ENCODE data around the gene SOX6. TPM values are rescaled to one million over a fixed set of nuclear protein-coding genes. Genes with fewer than 3 reads are reported as not detected.

Gene SOX6
- total and polyA plus RNA-seq, 2 experiments from 2014 or later: 0.03 to 0.66 TPM

DNA sequence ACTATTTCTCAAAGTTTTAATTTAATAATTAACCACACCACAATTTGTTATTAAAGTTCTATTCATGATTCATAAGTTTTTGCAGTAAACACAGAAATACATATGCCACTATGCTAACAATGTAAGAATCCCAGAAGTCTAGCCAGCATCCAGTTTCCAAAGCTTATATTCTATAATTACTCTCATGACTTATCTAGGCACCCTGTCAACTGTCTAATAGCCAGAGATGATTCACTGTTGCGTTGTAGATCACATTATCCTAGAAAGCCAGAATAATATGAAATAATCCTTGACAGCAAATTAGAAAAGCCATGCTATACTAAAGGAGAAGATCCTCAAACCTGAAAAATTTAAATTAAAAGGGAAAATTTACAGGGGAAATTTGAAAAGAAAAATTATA lies 141.0 kb downstream of the SOX6 start:
- DNase-seq (ENCODE audit: low spot score) (no peak), ATAC-seq (no peak)
- Mint-ChIP-seq H3K27me3 (ENCODE audit: insufficient read depth, low read depth, poor library complexity) (no peaks in the 10 kb centered on the region), H3K27ac (no peak overlapping the region), H3K9me3 (no peaks in the 10 kb centered on the region), H3K4me3 (no peak overlapping the region), H3K36me3 (ENCODE audit: low read depth) (no peaks in the 10 kb centered on the region), H3K4me1 (peaks cover 4% of the 10 kb centered on the region)
- Histone ChIP-seq H3K4me1 (ENCODE audit: insufficient read depth) (no peaks in the 10 kb centered on the region), H3K36me3 (ENCODE audit: insufficient read depth) (no peaks in the 10 kb centered on the region), H3K79me2 (replicated peaks; ENCODE audit: insufficient read depth) (no peaks in the 10 kb centered on the region), H3K9me2 (ENCODE audit: insufficient read depth) (no peaks in the 10 kb centered on the region), H3K4me2 (no peak overlapping the region), H4K20me1 (replicated peaks; ENCODE audit: insufficient read depth) (no peaks in the 10 kb centered on the region), H2AFZ (no peak overlapping the region), H3K4me3 (no peak overlapping the region), H3K27ac (ENCODE audit: low read depth) (no peak overlapping the region), H3F3A (replicated peaks; ENCODE audit: low read depth) (no peaks in the 10 kb centered on the region), H3K27me3 (ENCODE audit: insufficient read depth) (no peaks in the 10 kb centered on the region)
- TF ChIP-seq JUNB (IDR thresholded peaks at IDR 0.05; ENCODE audit: unreplicated experiment): no peak
- no peak for TF ChIP-seq CREB1 (CRISPR knock-in tag; IDR thresholded peaks at IDR 0.05; ENCODE audit: low read depth)
- TF ChIP-seq REST (IDR thresholded peaks at IDR 0.05; ENCODE audit: unreplicated experiment): no peak
- TF ChIP-seq ZNF331 (CRISPR knock-in tag; IDR thresholded peaks at IDR 0.05; ENCODE audit: low read depth): no peak
- no peak for TF ChIP-seq EZH2phosphoT487 (IDR thresholded peaks at IDR 0.05; ENCODE audit: unreplicated experiment)
- TF ChIP-seq, protein P1, sequence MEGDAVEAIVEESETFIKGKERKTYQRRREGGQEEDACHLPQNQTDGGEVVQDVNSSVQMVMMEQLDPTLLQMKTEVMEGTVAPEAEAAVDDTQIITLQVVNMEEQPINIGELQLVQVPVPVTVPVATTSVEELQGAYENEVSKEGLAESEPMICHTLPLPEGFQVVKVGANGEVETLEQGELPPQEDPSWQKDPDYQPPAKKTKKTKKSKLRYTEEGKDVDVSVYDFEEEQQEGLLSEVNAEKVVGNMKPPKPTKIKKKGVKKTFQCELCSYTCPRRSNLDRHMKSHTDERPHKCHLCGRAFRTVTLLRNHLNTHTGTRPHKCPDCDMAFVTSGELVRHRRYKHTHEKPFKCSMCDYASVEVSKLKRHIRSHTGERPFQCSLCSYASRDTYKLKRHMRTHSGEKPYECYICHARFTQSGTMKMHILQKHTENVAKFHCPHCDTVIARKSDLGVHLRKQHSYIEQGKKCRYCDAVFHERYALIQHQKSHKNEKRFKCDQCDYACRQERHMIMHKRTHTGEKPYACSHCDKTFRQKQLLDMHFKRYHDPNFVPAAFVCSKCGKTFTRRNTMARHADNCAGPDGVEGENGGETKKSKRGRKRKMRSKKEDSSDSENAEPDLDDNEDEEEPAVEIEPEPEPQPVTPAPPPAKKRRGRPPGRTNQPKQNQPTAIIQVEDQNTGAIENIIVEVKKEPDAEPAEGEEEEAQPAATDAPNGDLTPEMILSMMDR (conservative IDR thresholded peaks at IDR 0.05; ENCODE audit: low read depth in 2 of 2): no peak
- TF ChIP-seq NANOG (IDR thresholded peaks at IDR 0.05; ENCODE audit: borderline replicate concordance): no peak
- TF ChIP-seq STAT1 (IDR thresholded peaks at IDR 0.05; ENCODE audit: unreplicated experiment): no peak
- no peak for TF ChIP-seq EZH2 (IDR thresholded peaks at IDR 0.05; ENCODE audit: low read depth, unreplicated experiment)
- no peak for TF ChIP-seq ZNF462 (CRISPR knock-in tag; IDR thresholded peaks at IDR 0.05)
- no peak for TF ChIP-seq ETS1 (IDR thresholded peaks at IDR 0.05)
- TF ChIP-seq ZNF114 (CRISPR knock-in tag; IDR thresholded peaks at IDR 0.05): no peak
- TF ChIP-seq POLR2AphosphoS5 (IDR thresholded peaks at IDR 0.05; ENCODE audit: low read depth): no peak

All from GM23338 (cell line).